Panc1 (cell line): ENCODE data around the gene CAMKK2. TPM values are rescaled to one million over a fixed set of nuclear protein-coding genes. Genes with fewer than 3 reads are reported as not detected.

Source experiments
- ATAC-seq: fragments of 200-7000 bp; cut with Tn5 transposase; 2 replicates; pipeline ENCODE4 v1.9.1; 2020; ENCODE audit warnings: mild to moderate bottlenecking, moderate library complexity
- Bru-seq: library from RNA; stranded (reverse); fragments of 400-500 nt; gene quantifications from one replicate; lab custom pipeline; 2021; lab: Mats Ljungman, UMichigan
- BruChase-seq, 2 experiments: library from RNA; stranded (reverse); fragments of 400-500 nt; gene quantifications; one replicate each; lab custom pipeline; 2021; lab: Mats Ljungman, UMichigan
- BruUV-seq: library from RNA; stranded (reverse); fragments of 400-500 nt; replicated peaks from 2 replicates; lab custom pipeline; 2021; lab: Mats Ljungman, UMichigan
- CTCF ChIA-PET: fragments of 300-600 bp; sonication (Branson Sonifier 250); formaldehyde crosslinking; loops from one replicate; lab custom pipeline; 2022; ENCODE audit warnings: antibody characterized with exemption; lab: Charles Lee
- POLR2A ChIA-PET: fragments of 300-600 bp; sonication (Branson Sonifier 250); formaldehyde crosslinking; loops from one replicate; lab custom pipeline; 2022; ENCODE audit warnings: antibody characterized with exemption; lab: Charles Lee
- DNase-seq: peaks from one replicate; pipeline ENCODE4 v3.0.0-alpha.2; 2010; ENCODE audit warnings: low read depth, low spot score
- H3K27ac ChIP-seq: 2 replicates; pipeline ENCODE4 v1.5.1; 2011; ENCODE audit warnings: mild to moderate bottlenecking, low read length, inconsistent platforms
- H3K27me3 ChIP-seq: fragments of 200-500 bp; sonication (Bioruptor generic); 2 replicates; pipeline ENCODE4 v1.6.0; 2014; ENCODE audit warnings: low read length, inconsistent platforms; ENCODE audit not compliant: control insufficient read depth, insufficient read depth
- H3K36me3 ChIP-seq: fragments of 200-500 bp; sonication (Bioruptor generic); 2 replicates; pipeline ENCODE4 v1.5.1; 2014; ENCODE audit warnings: inconsistent platforms, mild to moderate bottlenecking, low read length, moderate library complexity; ENCODE audit not compliant: control insufficient read depth, insufficient read depth
- H3K4me1 ChIP-seq: 2 replicates; pipeline ENCODE4 v1.5.1; 2011; ENCODE audit warnings: inconsistent platforms, mild to moderate bottlenecking, low read length, moderate library complexity; ENCODE audit not compliant: control insufficient read depth, insufficient read depth
- H3K4me3 ChIP-seq, 2 experiments: 2 replicates each; pipeline ENCODE4 v1.5.1; 2011 to 2012; ENCODE audit warnings: low read depth in 2 of 2, low read length in 2 of 2, mild to moderate bottlenecking in 2 of 2, inconsistent platforms in 1 of 2, moderate library complexity in 1 of 2
- H3K9me3 ChIP-seq: fragments of 200-500 bp; sonication (Bioruptor generic); 2 replicates; pipeline ENCODE4 v1.5.1; 2014; ENCODE audit warnings: low read depth, mild to moderate bottlenecking, inconsistent platforms, low read length, moderate library complexity; ENCODE audit not compliant: control insufficient read depth, insufficient read depth
- CTCF ChIP-seq: fragments of 450-650 bp; IDR thresholded peaks from 2 replicates; pipeline ENCODE4 v1.5.1; 2017; ENCODE audit warnings: mild to moderate bottlenecking
- POLR2AphosphoS5 ChIP-seq: IDR thresholded peaks from 2 replicates; pipeline ENCODE4 v1.6.1; 2012; ENCODE audit warnings: mild to moderate bottlenecking, low read depth, low read length, moderate library complexity
- REST ChIP-seq, 2 experiments: IDR thresholded peaks; 2 replicates each; pipeline ENCODE4 v1.6.1; 2011 to 2012; ENCODE audit warnings: low read depth in 2 of 2, control low read depth in 1 of 2, low read length in 1 of 2, mild to moderate bottlenecking in 1 of 2, moderate library complexity in 1 of 2; ENCODE audit not compliant: insufficient read depth in 1 of 2
- SIN3A ChIP-seq: IDR thresholded peaks from 2 replicates; pipeline ENCODE4 v1.6.1; 2012; ENCODE audit warnings: low read depth, mild to moderate bottlenecking, low read length, moderate library complexity, borderline replicate concordance; ENCODE audit not compliant: insufficient read depth
- TCF7L2 ChIP-seq: IDR thresholded peaks from 2 replicates; pipeline ENCODE4 v1.6.1; 2011; ENCODE audit warnings: mild to moderate bottlenecking, low read depth, low read length, inconsistent platforms
- in situ Hi-C: cut with HindIII; loops from 2 replicates; pipeline ENCODE4 v1.10.0; 2016; ENCODE audit warnings: low sequenced_read_pairs, low pct_unique_long_range_greater_than_20kb
- intact Hi-C: fragments of 100-400 bp; cut with micrococcal nuclease; formaldehyde crosslinking; loops from one replicate; pipeline ENCODE4 v1.10.0; 2022; ENCODE audit not compliant: unreplicated experiment
- long read RNA-seq: library from polyadenylated mRNA; unstranded; transcript quantifications from one replicate; pipeline ENCODE4 v2.0.0, GENCODE V29; 2021; ENCODE audit not compliant: unreplicated experiment
- polyA plus RNA-seq: library from polyadenylated mRNA; unstranded; fragments of >200 nt; gene quantifications from one replicate; pipeline ENCODE4 v1.2.1, GENCODE V29; 2012; ENCODE audit warnings: missing spikeins; ENCODE audit not compliant: insufficient read length
- total RNA-seq: library from RNA; stranded (reverse); gene quantifications from one replicate; pipeline ENCODE4 v1.2.1, GENCODE V29; 2021; ENCODE audit not compliant: unreplicated experiment

The CAMKK2 gene
- total RNA-seq (37.8 TPM), Bru-seq, nascent RNA (percentile 67 among the genes with signal in this experiment), BruChase-seq, experiment 1, labeled RNA remaining after a 2-hour chase (percentile 72 among the genes with signal in this experiment), BruChase-seq, experiment 2, labeled RNA remaining after a 6-hour chase (percentile 78 among the genes with signal in this experiment)
- polyA plus RNA-seq: 54.5 TPM
- long read RNA-seq, transcript CAMKK2-208 (16 exons, 2,006 nt): major isoform, 20 of 82 reads
- long read RNA-seq, partial matches to known transcripts: 16 of 82 reads
- long read RNA-seq, other reads (novel, unspliced or antisense): 46 of 82 reads

- no peaks in the 10 kb centered on the region for H3K9me3 ChIP-seq
- DNase-seq (no peak), ATAC-seq (peak; percentile 93)
- H3K4me3 ChIP-seq: peak within 1 kb of the TSS; percentile 77 to 92
- no TSS peak for BruUV-seq
- peak within 1 kb of the TSS; percentile 85 for H3K27ac ChIP-seq
- CTCF ChIA-PET: interaction anchor here (0.6 to 1.1 kb wide), 4 partner anchors 10 to 746 kb away, joined by 4 to 9 read pairs (median 6); no protein-coding TSS in a partner anchor
- no peaks in the 10 kb centered on the region for H3K27me3 ChIP-seq
- intact Hi-C loops (no loop called here), in situ Hi-C loops (no loop called here)
- POLR2A ChIA-PET: interaction anchor here (0.5 to 0.6 kb wide), 2 partner anchors 104 to 1006 kb away, joined by 7 to 11 read pairs; no protein-coding TSS in a partner anchor
- peaks cover 9% of the 10 kb centered on the region for H3K4me1 ChIP-seq
- peaks cover 3% of the 10 kb centered on the region; the same call in 1 of the 2 replicates for H3K36me3 ChIP-seq
- TF ChIP-seq REST (IDR thresholded peaks at IDR 0.05; ENCODE audit: insufficient read depth in 1 of 2, low read depth in 2 of 2, low read length in 1 of 2) (no peak), TCF7L2 (no peak), CTCF (no peak; the same call in 1 of the 2 replicates), SIN3A (no peak), POLR2AphosphoS5 (peak; percentile 67)
Measured at GRCh38 chr12:121296618-121297434, at the start of gene CAMKK2. Gene CAMKK2, minus strand, starts transcription at chr12:121296709. Its CDS starts 22,183 bp downstream, at chr12:121274526.

- H3K9me3 ChIP-seq: no peaks in the 10 kb centered on the region
- in situ Hi-C loops: no loop called here
- DNase-seq (no peak), ATAC-seq (no peak)
- H3K4me3 ChIP-seq: no peak overlapping the region
- peaks cover 3% of the 10 kb centered on the region; the same call in 1 of the 2 replicates for H3K4me1 ChIP-seq
- peaks cover 14% of the 10 kb centered on the region for H3K36me3 ChIP-seq
- no peak for TF ChIP-seq REST (IDR thresholded peaks at IDR 0.05; ENCODE audit: insufficient read depth in 1 of 2, low read depth in 2 of 2, low read length in 1 of 2)
- no peak for TF ChIP-seq SIN3A
- no peak for TF ChIP-seq CTCF
- TF ChIP-seq TCF7L2: no peak
- no peak for TF ChIP-seq POLR2AphosphoS5
- intact Hi-C loops: no loop called here
- BruUV-seq: no TSS peak
- no peaks in the 10 kb centered on the region for H3K27me3 ChIP-seq
- no peak overlapping the region for H3K27ac ChIP-seq
- ChIA-PET CTCF (no interaction called here), POLR2A (no interaction called here)
Measured at GRCh38 chr12:121345151-121345815, 48.8 kb upstream of the CAMKK2 start.
